Measurements from ENCODE around the gene DDX41.

The DDX41 gene

DNA sequence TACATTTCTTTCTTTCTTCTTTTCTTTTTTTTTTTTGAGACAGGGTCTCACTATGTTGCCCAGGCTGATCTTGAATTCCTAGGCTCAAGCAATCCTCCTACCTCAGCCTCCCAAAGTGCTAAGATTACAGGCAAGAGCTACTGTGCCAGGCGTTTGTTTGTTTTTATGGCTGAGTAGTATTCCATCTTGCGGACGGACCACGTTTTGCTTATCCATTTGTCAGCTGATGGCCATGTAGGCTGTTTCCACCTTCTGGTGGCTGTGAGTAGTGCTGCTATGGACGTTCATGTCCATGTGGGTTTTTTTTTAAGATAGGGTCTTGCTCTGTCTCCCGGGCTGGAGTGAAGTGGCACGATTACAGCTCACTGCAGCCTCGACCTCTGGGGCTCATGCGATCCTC lies 9.6 kb downstream of the DDX41 start:
- no peak overlapping the region for H3K27ac ChIP-seq

DNA sequence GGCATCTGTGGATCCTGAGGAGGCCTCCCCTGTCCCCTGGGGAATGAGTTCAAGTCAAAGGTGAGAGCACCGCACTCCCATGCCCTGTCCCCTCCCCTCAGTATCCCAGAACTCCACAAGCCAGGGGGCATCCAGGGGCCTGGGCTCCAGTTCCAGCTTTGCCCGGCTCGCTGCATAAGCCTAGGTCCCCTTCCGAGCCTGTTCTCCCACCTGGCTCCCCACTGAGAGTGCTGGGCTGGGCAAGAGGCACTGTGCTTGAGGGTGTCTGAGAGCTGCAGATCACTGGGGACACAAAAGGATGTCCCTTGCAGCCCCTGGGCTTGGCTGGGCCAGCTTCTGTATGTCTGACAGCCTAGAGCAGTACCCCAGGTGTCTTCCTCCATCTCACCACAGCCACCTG lies 11.7 kb downstream of the DDX41 start:
- TF ChIP-seq ZFX (IDR thresholded peaks at IDR 0.05): no peak
- TF ChIP-seq, protein P1, sequence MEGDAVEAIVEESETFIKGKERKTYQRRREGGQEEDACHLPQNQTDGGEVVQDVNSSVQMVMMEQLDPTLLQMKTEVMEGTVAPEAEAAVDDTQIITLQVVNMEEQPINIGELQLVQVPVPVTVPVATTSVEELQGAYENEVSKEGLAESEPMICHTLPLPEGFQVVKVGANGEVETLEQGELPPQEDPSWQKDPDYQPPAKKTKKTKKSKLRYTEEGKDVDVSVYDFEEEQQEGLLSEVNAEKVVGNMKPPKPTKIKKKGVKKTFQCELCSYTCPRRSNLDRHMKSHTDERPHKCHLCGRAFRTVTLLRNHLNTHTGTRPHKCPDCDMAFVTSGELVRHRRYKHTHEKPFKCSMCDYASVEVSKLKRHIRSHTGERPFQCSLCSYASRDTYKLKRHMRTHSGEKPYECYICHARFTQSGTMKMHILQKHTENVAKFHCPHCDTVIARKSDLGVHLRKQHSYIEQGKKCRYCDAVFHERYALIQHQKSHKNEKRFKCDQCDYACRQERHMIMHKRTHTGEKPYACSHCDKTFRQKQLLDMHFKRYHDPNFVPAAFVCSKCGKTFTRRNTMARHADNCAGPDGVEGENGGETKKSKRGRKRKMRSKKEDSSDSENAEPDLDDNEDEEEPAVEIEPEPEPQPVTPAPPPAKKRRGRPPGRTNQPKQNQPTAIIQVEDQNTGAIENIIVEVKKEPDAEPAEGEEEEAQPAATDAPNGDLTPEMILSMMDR (conservative IDR thresholded peaks at IDR 0.05): no peak
- no peak overlapping the region for H3K27ac ChIP-seq

More for the DNA sequence above, 9.6 kb downstream of the DDX41 start:
- TF ChIP-seq, protein P1 (conservative IDR thresholded peaks at IDR 0.05): no peak
- no peak for TF ChIP-seq ZFX (IDR thresholded peaks at IDR 0.05)

GRCh38 chr5:177504086-177505056 lies 12.4 kb downstream of the DDX41 start:
- H3K27ac ChIP-seq: no peak overlapping the region
- no peak for TF ChIP-seq ZFX (IDR thresholded peaks at IDR 0.05)
- TF ChIP-seq, protein P1 (conservative IDR thresholded peaks at IDR 0.05): no peak

DNA sequence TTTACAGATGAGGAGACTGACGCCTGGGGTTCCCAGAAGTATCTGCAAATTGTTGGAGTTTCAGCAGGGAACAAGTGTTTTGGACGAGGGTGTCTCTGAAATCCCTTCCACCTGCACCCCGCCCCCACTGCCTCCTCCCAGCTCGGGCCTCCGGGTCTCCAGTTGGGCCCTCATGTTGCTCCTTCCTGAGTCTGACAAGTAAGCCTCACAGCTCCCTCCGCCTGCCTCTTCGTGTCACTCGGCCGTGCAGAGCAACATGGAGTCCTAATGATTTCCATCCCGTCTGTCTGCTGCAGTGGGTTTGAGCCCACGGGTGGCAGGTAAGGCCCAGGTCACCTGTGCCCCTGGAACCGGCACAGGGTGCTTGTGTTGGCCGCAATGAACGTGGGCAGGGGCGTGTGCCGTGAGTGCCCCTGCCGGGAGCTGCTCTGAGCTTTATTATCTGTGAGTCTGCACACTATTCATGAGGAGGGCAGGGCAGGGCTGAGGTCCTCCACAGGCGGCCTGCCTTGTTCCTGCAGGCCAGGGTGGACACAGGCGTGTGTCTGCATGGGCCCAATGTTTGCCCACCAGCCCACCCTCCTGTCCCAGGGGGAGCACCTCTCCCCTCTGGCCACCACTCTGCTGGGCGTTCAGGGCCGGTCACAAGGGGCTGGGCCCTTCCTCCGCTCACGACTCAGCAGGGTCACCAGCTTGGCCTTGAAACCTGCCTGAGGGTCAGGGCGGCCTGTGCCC lies 13.2 kb downstream of the DDX41 start:
- no peak overlapping the region for H3K27ac ChIP-seq

GRCh38 chr5:177502886-177503285 lies 13.9 kb downstream of the DDX41 start:
- no peak overlapping the region for H3K27ac ChIP-seq

More for the DNA sequence above, 13.2 kb downstream of the DDX41 start:
- TF ChIP-seq, protein P1 (conservative IDR thresholded peaks at IDR 0.05): no peak
- peak; percentile 8; the same call in 1 of the 2 replicates for TF ChIP-seq ZFX (IDR thresholded peaks at IDR 0.05)

GRCh38 chr5:177501874-177502678 lies 14.7 kb downstream of the DDX41 start:
- H3K27ac ChIP-seq: no peak overlapping the region
- no peak for TF ChIP-seq ZFX (IDR thresholded peaks at IDR 0.05)
- TF ChIP-seq, protein P1 (conservative IDR thresholded peaks at IDR 0.05): no peak

More at GRCh38 chr5:177502886-177503285, 13.9 kb downstream of the DDX41 start:
- no peak for TF ChIP-seq ZFX (IDR thresholded peaks at IDR 0.05)
- TF ChIP-seq, protein P1 (conservative IDR thresholded peaks at IDR 0.05): no peak
